Renal cortex interstitium (tissue), 11 donors: ENCODE results near the gene ZC3H8. TPM values are rescaled to one million over a fixed set of nuclear protein-coding genes. Genes with fewer than 3 reads are reported as not detected.

Experiments used
- DNase-seq, 11 donors: peaks; one replicate each; pipeline ENCODE4 v3.0.0-alpha.2; 2013; ENCODE audit warnings: low read depth in 9 of 11, low spot score in 4 of 11; ENCODE audit errors: extremely low read depth in 1 of 11
- polyA plus RNA-seq, 3 donors: library from polyadenylated mRNA; unstranded; fragments of 120-200 nt; gene quantifications; one replicate each; pipeline ENCODE4 v1.2.1, GENCODE V29; 2013; ENCODE audit not compliant: insufficient read length in 3 of 3

The ZC3H8 gene
- polyA plus RNA-seq, 3 donors = 16.3 to 24.5 (median 20.8) TPM

GRCh38 chr2:112181571-112182290, 73.1 kb downstream of the ZC3H8 start:
- DNase-seq = peak in 7 of 11 donors; percentile 15 to 28 (median 19)

- DNase-seq = no peak
These were observed 78.8 kb downstream of the ZC3H8 start for GRCh38 chr2:112175958-112176573.

- no peak for DNase-seq
These were observed 79.5 kb downstream of the ZC3H8 start for GRCh38 chr2:112175333-112175732.

- DNase-seq = no peak
These were observed 80.5 kb downstream of the ZC3H8 start for GRCh38 chr2:112174383-112174782.

GRCh38 chr2:112173646-112174319, 81.1 kb downstream of the ZC3H8 start:
- peak in 4 of 11 donors; percentile 9 to 31 (median 22) for DNase-seq

GRCh38 chr2:112170495-112170894, 84.3 kb downstream of the ZC3H8 start:
- no peak for DNase-seq

GRCh38 chr2:112168422-112169124, 86.3 kb downstream of the ZC3H8 start:
- DNase-seq = no peak

- DNase-seq = no peak
These were observed 87.9 kb downstream of the ZC3H8 start for GRCh38 chr2:112166806-112167499.

GRCh38 chr2:112165296-112165695, 89.5 kb downstream of the ZC3H8 start:
- no peak for DNase-seq

GRCh38 chr2:112164876-112165275, 90.0 kb downstream of the ZC3H8 start:
- no peak for DNase-seq

GRCh38 chr2:112163541-112163981, 91.3 kb downstream of the ZC3H8 start:
- no peak for DNase-seq

GRCh38 chr2:112162956-112163355, 91.9 kb downstream of the ZC3H8 start:
- no peak for DNase-seq

GRCh38 chr2:112162341-112162740, 92.5 kb downstream of the ZC3H8 start:
- DNase-seq = no peak

Other genes starting within 250 kb of the ZC3H8 start
- gene TMEM87B, start 199.8 kb downstream of the ZC3H8 start, polyA plus RNA-seq = 10 to 100 TPM; 16.2 to 24.1 (median 22.7) TPM
- 10 to 100 TPM in 2 of 3 donors, 1 to 10 TPM in 1; 9.3 to 14.8 (median 11.9) TPM for gene FBLN7, start 116.7 kb downstream of the ZC3H8 start, polyA plus RNA-seq
- gene ZC3H6, start 20.6 kb upstream of the ZC3H8 start, polyA plus RNA-seq = 1 to 10 TPM; 6.5 to 9.9 (median 9.6) TPM
- 1 to 10 TPM; 3.5 to 4.5 (median 3.7) TPM for gene RGPD8, start 178.6 kb upstream of the ZC3H8 start, polyA plus RNA-seq
- gene TTL, start 227.1 kb upstream of the ZC3H8 start, polyA plus RNA-seq = 10 to 100 TPM; 36.9 to 42.2 (median 41.1) TPM